ENCODE results near the gene ATMIN. TPM values are rescaled to one million over a fixed set of nuclear protein-coding genes. Genes with fewer than 3 reads are reported as not detected.

The ATMIN gene
- total RNA-seq, 1 donor from 2014 or later: 21.2 TPM

DNA sequence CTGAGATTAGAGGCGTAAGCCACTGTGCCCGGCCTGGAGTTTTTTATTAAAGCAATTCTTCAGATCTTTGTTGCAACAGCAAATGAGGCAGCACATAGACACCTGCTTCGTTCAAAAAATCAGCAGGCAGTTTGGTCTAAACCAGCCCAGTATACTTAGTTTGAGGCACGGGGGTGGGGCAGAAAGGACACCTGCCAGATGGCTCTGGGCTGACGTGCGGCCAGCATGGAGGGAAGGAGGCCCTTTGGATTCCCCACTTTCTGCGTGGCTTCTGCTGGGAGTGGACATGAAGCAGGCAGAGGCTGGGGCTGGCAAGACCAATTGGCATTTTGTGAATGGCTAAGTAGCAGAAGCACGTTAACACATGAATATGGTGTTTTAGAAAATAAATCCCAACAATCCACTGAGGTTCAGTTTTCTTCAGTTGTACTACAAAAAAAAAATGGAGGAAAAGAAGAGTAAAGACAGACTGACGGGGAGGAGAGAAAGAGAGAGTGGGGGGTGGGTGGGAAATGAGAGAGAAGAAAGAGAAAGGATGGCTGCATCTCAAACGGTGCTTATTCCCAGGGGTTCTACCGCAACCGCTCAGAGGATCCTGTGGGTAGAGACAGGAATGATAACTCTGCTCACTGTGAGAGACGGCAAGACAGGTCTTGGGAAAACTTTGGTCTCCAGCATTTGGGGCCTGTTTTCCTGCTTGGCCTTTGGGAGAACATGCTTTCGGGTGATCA lies 25.1 kb downstream of the ATMIN start:
- no peak for DNase-seq (ENCODE audit: missing footprints)
- no peak for ATAC-seq
- intact Hi-C loops (cut with DNase I): no loop called here

DNA sequence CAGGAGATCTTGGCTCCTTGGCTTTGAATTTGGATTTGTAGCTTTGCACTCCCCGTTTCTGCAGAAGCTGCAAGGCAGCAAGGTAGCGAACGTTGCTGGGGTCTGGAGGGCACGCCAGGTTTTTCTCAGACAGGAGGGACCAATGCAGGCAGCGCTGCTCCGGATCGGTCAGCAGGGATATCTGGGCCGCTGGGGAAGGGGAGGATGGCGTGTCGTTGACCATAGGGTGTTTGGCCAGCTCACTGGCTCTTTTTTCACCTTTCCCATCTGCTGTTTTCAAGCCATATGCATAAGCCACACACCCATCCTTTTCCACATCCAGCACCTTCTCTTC lies 25.6 kb downstream of the ATMIN start:
- ATAC-seq (no peak), DNase-seq (ENCODE audit: missing footprints) (no peak)
- intact Hi-C loops (cut with DNase I): no loop called here

GRCh38 chr16:81061871-81062608 lies 26.4 kb downstream of the ATMIN start:
- no peak for ATAC-seq
- intact Hi-C loops (cut with DNase I): no loop called here
- no peak for DNase-seq (ENCODE audit: missing footprints)

DNA sequence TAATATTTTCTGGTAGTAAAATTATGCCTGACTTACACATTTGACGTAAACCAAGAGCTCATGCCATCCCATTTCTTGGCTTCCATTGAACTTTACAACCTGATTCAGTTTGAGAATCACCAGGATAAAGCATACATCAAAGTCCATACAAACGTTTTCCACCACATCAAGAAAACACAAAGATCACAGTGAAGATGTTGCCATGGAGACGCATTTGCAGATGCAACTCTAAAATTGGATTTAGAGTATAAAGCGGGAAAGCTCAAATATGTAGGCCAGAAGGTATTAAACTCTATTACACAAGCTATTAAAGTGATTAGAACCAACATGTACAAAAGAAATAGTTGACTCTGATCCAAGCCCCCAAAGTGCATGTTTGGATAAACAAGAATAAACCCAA lies 31.0 kb downstream of the ATMIN start:
- intact Hi-C loops (cut with DNase I): no loop called here
- DNase-seq (ENCODE audit: missing footprints): no peak
- no peak for ATAC-seq

DNA sequence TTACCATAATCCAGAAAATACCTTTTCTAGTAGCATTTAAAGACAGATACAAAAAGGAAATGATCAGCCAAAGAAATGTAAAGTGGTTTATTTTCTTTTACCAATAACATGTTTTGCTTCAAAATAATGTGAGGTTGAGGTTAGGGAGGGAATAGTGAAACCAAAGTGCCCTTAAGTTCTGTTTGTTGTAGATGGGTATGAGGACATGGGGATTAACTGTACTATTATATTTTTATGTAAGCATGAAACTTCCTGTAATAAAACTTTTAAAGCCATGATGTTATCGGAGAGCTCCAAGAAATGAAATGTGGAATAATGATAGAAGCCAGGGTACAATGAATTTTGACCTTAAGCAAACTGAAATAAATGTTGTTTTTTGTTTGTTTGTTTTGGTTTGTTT lies 31.5 kb downstream of the ATMIN start:
- DNase-seq (ENCODE audit: missing footprints): no peak
- no peak for ATAC-seq
- intact Hi-C loops (cut with DNase I): no loop called here

GRCh38 chr16:81069063-81069462 lies 33.4 kb downstream of the ATMIN start:
- intact Hi-C loops (cut with DNase I): no loop called here
- ATAC-seq (no peak), DNase-seq (ENCODE audit: missing footprints) (no peak)

DNA sequence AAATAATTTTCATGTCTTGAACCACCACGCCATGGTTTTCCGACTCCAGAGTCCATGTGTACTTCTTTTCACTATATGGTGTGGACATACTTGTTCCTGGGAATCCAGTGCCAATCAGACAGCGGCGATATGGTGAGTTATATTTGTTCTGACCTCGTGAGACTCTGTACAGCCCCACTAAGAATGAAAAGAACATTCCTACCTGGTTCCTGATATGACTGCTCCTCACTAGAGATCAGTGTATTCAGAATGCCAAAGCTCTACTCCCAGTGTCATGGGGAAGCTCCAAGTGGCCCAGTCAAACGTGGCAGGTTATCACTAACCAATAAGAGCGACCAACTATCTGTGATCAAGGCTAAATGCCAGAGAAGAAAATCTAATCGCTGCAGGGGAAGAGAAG lies 35.3 kb downstream of the ATMIN start:
- DNase-seq (ENCODE audit: missing footprints): no peak
- ATAC-seq: no peak
- intact Hi-C loops (cut with DNase I): no loop called here

DNA sequence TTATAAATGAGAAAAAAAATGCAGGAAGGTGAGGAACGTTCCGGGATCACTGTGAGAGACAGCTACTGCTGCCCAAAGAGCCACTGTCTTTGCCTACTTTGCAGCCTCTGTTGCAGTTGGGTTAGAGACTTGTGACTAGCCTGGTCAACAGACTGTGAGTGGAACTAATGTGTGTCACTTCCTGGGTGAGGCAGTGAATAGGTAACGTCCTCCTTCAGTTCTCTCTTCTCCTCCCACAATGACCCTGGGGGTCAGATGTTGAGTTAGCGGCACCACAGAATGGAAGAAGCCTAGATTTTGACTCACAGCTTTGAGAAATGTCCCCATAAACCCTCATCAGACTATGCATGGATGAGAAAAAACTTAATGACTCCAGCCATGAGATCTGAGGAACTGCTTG lies 36.2 kb downstream of the ATMIN start:
- intact Hi-C loops (cut with DNase I): no loop called here
- DNase-seq (ENCODE audit: missing footprints): no peak
- no peak for ATAC-seq

DNA sequence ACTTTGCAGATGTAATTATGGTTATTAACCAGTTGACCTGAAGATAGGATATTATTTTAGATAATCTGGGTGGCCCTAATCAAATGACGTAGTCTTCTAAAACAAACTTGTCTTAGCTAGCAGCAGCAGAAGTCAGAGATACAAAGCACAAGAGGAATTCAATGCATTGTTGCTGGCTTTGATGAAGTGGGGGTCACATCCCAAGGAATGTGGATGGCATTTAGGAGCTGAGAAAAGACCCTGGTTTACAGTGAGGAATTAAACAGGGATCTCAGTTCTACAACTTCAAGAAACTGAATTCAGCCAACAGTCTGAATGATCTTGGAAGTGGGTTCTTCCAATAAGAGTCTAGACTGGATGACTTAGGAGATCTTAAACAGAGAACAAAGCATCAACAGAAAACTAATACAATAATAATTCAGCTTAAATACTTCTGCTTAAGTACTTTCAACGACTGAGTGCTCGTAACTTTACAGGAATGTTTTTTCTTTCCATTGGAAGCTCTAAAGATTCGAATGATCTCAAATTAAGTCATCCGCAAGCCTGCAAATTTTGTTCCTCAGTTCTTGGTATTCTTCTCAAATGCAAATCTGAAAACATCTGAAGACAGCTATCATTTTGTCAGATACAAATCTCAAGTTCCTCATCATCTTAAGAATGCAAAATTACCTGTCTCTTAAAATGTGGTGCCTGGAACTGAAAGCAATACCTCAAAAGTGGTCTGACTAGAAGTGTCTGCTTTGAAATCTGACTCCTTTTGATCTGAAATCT lies 38.1 kb downstream of the ATMIN start:
- DNase-seq (ENCODE audit: missing footprints) (no peak), ATAC-seq (no peak)
- intact Hi-C loops (cut with DNase I): no loop called here

GRCh38 chr16:81076566-81077075 lies 41.0 kb downstream of the ATMIN start:
- peak; percentile 94 for ATAC-seq
- intact Hi-C loops (cut with DNase I): loop anchor here (1.0 to 2.0 kb wide), 3 partner anchors 20 to 70 kb away; partner anchors contain the start of genes CENPN, CMC2 and GCSH
- peak; percentile 93 for DNase-seq (ENCODE audit: missing footprints)

GRCh38 chr16:81077076-81077940 lies 41.7 kb downstream of the ATMIN start, which contains the start of gene C16orf46:
C16orf46 (minus strand) TSS chr16:81077238; CDS start chr16:81063955, 13,283 bp downstream.
- ATAC-seq (peak; percentile 99), DNase-seq (ENCODE audit: missing footprints) (peak; percentile 98)
- intact Hi-C loops (cut with DNase I): loop anchor here (1.0 to 2.0 kb wide), 3 partner anchors 19 to 71 kb away; partner anchors contain the start of genes CENPN, CMC2 and GCSH

DNA sequence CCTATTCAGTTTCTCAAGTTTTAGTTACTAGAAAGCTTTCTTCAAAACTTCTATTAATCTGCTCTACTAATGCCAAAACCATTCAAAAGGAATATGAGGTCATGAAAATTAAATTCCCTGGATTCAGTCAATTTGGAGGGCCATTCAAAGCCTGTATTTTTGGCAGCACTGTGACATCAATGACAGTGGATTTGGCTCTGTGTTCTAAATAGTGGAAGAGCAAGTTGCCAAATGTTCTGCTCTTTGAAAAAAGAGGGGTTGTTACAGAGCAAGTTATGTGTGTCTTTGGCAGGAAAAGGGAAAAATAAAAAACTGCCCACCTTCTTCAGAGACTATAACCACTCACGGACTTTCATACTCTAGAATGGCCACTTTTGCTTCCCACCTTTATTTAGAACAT lies 44.6 kb downstream of the ATMIN start:
- intact Hi-C loops (cut with DNase I): no loop called here
- ATAC-seq (no peak), DNase-seq (ENCODE audit: missing footprints) (no peak)

DNA sequence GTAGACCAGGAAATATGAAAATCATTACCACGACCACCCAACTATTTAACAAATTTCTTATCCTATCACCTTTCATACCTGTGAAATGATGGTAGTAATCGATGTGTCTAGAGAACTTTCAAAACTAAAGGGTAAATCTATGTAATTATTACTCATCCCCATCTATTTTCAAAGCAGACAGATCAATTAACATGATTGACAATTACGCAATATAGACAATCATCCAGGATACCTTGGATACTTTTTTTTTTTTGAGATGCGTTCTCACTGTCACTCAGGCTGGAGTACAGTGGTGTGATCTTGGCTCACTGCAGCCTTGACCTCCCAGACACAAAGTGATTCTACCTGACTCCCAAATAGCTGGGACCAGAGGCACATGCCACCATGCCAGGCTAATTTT lies 45.4 kb downstream of the ATMIN start:
- DNase-seq (ENCODE audit: missing footprints) (no peak), ATAC-seq (no peak)
- intact Hi-C loops (cut with DNase I): no loop called here

- DNase-seq (ENCODE audit: missing footprints) (no peak), ATAC-seq (no peak)
- intact Hi-C loops (cut with DNase I): no loop called here
Observed at GRCh38 chr16:81088836-81089235, 53.2 kb downstream of the ATMIN start.

GRCh38 chr16:81094771-81095251 lies 59.2 kb downstream of the ATMIN start:
- intact Hi-C loops (cut with DNase I): loop anchor here (5.0 kb wide), 1 partner anchor 87 kb away; no protein-coding TSS in a partner anchor
- no peak for DNase-seq (ENCODE audit: missing footprints)
- ATAC-seq: no peak

GRCh38 chr16:81095653-81095952 lies 60.0 kb downstream of the ATMIN start:
- intact Hi-C loops (cut with DNase I): loop anchor here (5.0 kb wide), 1 partner anchor 87 kb away; no protein-coding TSS in a partner anchor
- ATAC-seq (no peak), DNase-seq (ENCODE audit: missing footprints) (no peak)

DNA sequence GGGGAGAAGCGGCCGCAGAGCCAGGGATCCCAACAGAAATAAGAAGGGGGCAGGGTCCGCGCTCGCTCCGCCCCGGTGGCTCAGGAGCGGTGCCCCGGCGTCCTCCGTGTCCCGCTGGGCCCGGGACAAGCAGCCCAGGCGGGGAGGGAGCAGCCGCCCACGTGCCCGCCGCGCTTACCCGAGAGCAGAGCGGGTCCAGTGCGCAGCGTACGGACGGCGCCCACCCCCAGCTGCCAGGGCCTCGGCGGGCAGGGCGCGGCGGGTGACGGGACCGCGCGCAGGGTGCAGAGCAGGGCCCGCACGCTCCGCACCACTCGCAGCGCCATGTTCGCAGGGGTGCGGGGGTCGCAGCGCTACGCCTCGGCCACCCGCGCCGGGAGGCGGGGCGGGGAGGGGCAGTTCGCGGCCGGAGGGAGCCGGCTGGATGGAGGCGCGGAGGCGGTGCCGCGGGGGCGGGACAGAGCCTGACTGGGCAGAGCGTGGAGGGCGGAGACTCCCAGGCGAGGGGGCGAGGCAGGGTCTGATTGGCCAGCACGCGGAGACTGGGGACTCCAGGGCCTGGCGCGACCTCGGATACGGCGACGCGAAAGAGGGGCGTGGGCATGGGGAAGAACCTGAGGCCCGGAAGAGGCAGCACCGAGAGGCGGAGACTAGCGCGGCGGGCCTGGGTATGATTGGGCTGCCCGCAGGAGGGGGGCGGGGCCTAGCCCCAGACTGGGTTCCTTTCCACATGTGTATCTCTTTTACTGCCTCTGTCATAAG lies 60.5 kb downstream of the ATMIN start, which contains the start of gene GCSH:
Gene GCSH (minus strand): TSS at position 443 of the 762 bp plus-strand sequence. CDS start 117 bp downstream, at position 326.
- intact Hi-C loops (cut with DNase I): loop anchor here (1.0 to 5.0 kb wide), 2 partner anchors 19 to 86 kb away; partner anchors contain the start of gene C16orf46
- DNase-seq (ENCODE audit: missing footprints): peak; percentile 99
- peak; percentile 100 for ATAC-seq

All from Right ventricle myocardium inferior (tissue), 1 donor.